Ramos (cell line): ENCODE data around the gene KIRREL1.

Experiments
- in situ Hi-C: fragments of 300-500 bp; cut with MboI; formaldehyde crosslinking; loops from one replicate; pipeline ENCODE4 v1.14.3; 2022; ENCODE audit warnings: low sequenced_read_pairs; ENCODE audit not compliant: unreplicated experiment

The KIRREL1 gene

GRCh38 chr1:158122833-158123388 is 129.5 kb downstream of the KIRREL1 start:
- in situ Hi-C loops = loop anchor here (10.0 kb wide), 1 partner anchor 158 kb away; no protein-coding TSS in a partner anchor

DNA sequence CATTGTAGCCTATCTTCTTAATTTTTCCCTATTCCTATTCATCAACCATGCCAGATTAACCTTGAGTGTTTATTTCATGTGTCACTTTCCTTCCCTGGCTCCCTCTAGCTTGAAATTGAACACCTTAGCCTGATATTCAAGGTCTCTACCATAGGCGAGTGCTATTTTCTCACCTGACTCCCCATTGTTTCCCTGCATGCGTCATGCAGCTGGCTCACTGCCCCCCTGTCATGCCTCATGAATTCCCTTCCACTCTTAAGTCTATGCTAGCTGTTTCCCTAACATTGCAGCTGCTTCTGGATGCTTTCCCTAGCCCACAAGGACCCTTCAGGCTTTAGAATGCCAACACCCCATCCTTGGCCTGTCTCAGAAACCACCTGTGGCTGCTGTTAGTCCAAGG is 130.6 kb downstream of the KIRREL1 start:
- in situ Hi-C loops = loop anchor here (10.0 kb wide), 1 partner anchor 159 kb away; no protein-coding TSS in a partner anchor

DNA sequence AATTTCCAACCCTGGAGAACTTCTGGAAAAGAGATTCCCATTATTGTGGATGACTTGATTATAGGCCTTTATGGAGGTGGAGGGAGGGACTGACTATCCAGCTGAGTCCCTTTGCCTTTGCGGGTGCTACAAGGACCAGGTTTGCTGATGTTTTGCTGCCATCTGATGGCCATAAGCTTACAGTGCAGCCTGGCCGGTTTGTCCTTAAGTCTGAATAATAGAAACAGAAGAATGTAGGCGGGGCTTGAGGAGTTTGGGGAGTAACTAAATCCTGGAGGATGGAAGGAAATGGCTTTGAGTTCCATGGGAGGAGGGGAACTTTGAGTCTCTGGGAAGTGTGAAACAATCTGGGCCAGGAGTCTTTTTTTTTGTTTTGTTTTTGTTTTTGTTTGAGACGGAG is 131.6 kb downstream of the KIRREL1 start:
- in situ Hi-C loops = loop anchor here (10.0 kb wide), 1 partner anchor 160 kb away; no protein-coding TSS in a partner anchor

DNA sequence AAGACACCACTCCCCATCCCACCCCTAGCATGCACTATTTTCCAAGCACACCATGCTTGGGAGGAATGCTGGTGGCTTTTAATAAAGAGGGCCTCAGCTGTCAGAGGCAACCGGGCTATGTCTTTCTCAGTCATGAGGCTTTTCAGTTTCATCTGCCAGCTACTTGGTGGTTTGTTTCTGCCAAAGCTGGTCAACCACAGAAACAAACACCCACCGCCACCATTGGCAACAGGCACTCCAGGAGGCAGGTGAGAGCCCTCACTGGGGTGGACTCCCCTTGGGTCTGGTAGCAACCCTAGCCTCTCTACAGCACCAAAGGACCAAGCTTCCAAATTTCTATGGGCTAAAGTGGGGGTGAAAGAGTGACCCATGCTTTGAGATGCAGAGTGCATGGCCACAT is 133.0 kb downstream of the KIRREL1 start:
- in situ Hi-C loops = loop anchor here (10.0 kb wide), 1 partner anchor 162 kb away; no protein-coding TSS in a partner anchor

GRCh38 chr1:158128531-158128930 is 135.1 kb downstream of the KIRREL1 start:
- in situ Hi-C loops = loop anchor here (10.0 kb wide), 1 partner anchor 164 kb away; no protein-coding TSS in a partner anchor

GRCh38 chr1:158131217-158131616 is 137.8 kb downstream of the KIRREL1 start:
- in situ Hi-C loops = no loop called here

GRCh38 chr1:158140764-158141192 is 147.3 kb downstream of the KIRREL1 start:
- in situ Hi-C loops = no loop called here

DNA sequence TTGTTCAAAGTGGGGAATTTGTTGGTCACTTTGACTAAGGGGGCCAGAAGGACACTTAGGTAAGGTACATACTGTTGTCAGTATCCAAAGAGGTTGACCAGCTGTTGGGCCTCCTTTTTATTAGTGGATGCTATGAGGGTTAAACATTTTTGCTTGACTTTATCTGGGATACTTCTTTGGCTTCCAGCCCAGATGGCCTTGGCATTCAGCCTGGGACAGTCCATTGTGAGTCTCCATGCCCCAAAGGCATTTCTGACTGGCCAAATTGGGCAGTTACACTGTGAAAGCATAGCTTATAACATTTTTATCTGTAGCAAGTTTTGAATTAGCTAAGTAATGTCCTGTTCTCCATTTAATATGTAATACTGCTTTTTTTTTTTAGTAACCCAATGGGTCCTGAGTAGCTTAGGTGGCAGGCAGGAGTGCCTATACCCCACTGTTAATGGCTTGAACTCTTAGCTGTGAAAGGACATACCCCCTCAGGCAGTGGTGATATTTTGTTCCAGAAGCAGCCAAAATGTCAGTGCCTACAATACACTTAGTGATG is 151.8 kb downstream of the KIRREL1 start:
- in situ Hi-C loops = no loop called here

- in situ Hi-C loops = no loop called here
Measured at GRCh38 chr1:158146165-158146564, 152.7 kb downstream of the KIRREL1 start.

GRCh38 chr1:158146739-158147138 is 153.3 kb downstream of the KIRREL1 start:
- in situ Hi-C loops = no loop called here

- in situ Hi-C loops = no loop called here
Measured at GRCh38 chr1:158147401-158147800, 154.0 kb downstream of the KIRREL1 start.

DNA sequence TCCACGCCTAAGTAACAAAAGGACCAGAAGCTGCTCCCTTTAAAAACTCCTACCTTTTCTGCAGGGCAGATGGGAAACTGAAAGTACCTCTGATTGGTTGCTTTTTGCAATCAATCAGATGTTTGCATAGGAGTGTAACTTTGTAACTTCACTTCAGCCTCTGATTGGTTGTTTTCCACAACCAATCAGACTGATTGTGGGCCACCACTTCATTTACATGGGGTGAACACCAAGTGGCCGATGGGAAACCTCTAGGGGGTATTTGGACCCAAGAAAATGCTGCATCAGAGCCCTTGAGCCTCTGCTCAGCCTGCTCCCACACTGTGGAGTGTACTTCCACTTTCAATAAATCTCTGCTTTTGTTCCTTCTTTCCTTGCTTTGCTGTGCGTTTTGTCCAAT is 154.4 kb downstream of the KIRREL1 start:
- in situ Hi-C loops = no loop called here

DNA sequence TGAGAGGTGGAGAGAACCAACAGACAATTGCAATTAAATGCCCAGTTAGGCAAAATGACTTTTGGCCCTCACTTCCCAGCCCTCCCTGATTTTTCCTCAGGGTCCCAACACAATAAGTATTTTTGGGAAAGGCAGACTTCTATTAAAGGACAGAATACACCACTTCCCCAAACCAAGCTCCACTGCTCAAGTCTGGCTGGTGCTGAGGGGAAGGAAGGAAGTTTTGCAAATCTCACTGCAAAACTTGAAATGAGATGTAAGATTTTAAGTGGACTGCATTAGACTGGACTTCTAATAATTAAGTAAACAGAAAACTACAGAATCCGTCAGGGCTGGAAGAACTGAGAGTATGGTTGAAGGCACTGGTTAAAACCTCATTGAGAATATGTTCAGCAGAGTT is 155.0 kb downstream of the KIRREL1 start:
- in situ Hi-C loops = no loop called here

GRCh38 chr1:158149175-158149574 is 155.7 kb downstream of the KIRREL1 start:
- in situ Hi-C loops = no loop called here
